GM23338 (cell line): ENCODE measurements around the gene PYGB. TPM values are rescaled to one million over a fixed set of nuclear protein-coding genes. Genes with fewer than 3 reads are reported as not detected.

ENCODE experiments used
- ATAC-seq: fragments of 200-7000 bp; cut with Tn5 transposase; 3 replicates; pipeline ENCODE4 v1.9.1; 2020
- DNase-seq: peaks from one replicate; pipeline ENCODE4 v3.0.0-alpha.2; 2015; ENCODE audit warnings: low spot score
- H2AFZ ChIP-seq: fragments of 200-600 bp; sonication (generic); 2 replicates; pipeline ENCODE4 v1.8.0; 2016; ENCODE audit warnings: antibody characterized with exemption, mild to moderate bottlenecking, moderate library complexity
- H3F3A ChIP-seq: fragments of 200-600 bp; sonication (generic); replicated peaks from 2 replicates; pipeline ENCODE4 v1.8.0; 2017; ENCODE audit warnings: antibody characterized with exemption, mixed run types, low read depth
- H3K27ac ChIP-seq: fragments of 200-600 bp; sonication (generic); 2 replicates; pipeline ENCODE4 v1.6.1; 2016; ENCODE audit warnings: low read depth
- H3K27me3 ChIP-seq: fragments of 200-600 bp; sonication (generic); 2 replicates; pipeline ENCODE4 v1.8.0; 2016; ENCODE audit warnings: mild to moderate bottlenecking, mixed run types, moderate library complexity; ENCODE audit not compliant: insufficient read depth
- H3K36me3 ChIP-seq: fragments of 200-600 bp; sonication (generic); 2 replicates; pipeline ENCODE4 v1.8.0; 2016; ENCODE audit warnings: mild to moderate bottlenecking; ENCODE audit not compliant: insufficient read depth
- H3K4me1 ChIP-seq: fragments of 200-600 bp; sonication (generic); 2 replicates; pipeline ENCODE4 v1.8.0; 2016; ENCODE audit warnings: mild to moderate bottlenecking, moderate library complexity; ENCODE audit not compliant: insufficient read depth
- H3K4me2 ChIP-seq: fragments of 200-600 bp; sonication (generic); 2 replicates; pipeline ENCODE4 v1.7.1; 2017; ENCODE audit warnings: mixed run types
- H3K4me3 ChIP-seq: fragments of 200-600 bp; sonication (generic); 2 replicates; pipeline ENCODE4 v1.6.1; 2016; ENCODE audit warnings: mixed run types
- H3K79me2 ChIP-seq: fragments of 200-600 bp; sonication (generic); replicated peaks from 2 replicates; pipeline ENCODE4 v1.8.0; 2017; ENCODE audit warnings: mild to moderate bottlenecking; ENCODE audit not compliant: insufficient read depth
- H3K9me2 ChIP-seq: fragments of 200-600 bp; sonication (generic); 2 replicates; pipeline ENCODE4 v1.8.0; 2017; ENCODE audit not compliant: insufficient read depth
- H4K20me1 ChIP-seq: fragments of 200-600 bp; sonication (generic); replicated peaks from 2 replicates; pipeline ENCODE4 v1.8.0; 2017; ENCODE audit warnings: mild to moderate bottlenecking; ENCODE audit not compliant: insufficient read depth
- H3K27ac Mint-ChIP-seq: 2 replicates; pipeline ENCODE4 v1.8.0; 2020; ENCODE audit warnings: inconsistent platforms, mild to moderate bottlenecking, moderate library complexity, mixed read lengths
- H3K27me3 Mint-ChIP-seq: 3 replicates; pipeline ENCODE4 v1.8.0; 2022; ENCODE audit warnings: low read depth, mild to moderate bottlenecking, moderate library complexity, mixed read lengths, inconsistent platforms; ENCODE audit not compliant: insufficient read depth, poor library complexity
- H3K36me3 Mint-ChIP-seq: 3 replicates; pipeline ENCODE4 v1.8.0; 2021; ENCODE audit warnings: low read depth, mild to moderate bottlenecking, inconsistent platforms, moderate library complexity, mixed read lengths
- H3K4me1 Mint-ChIP-seq: 3 replicates; pipeline ENCODE4 v1.8.0; 2020; ENCODE audit warnings: mild to moderate bottlenecking, inconsistent platforms, mixed read lengths
- H3K4me3 Mint-ChIP-seq: 3 replicates; pipeline ENCODE4 v1.8.0; 2021; ENCODE audit warnings: moderate library complexity, mild to moderate bottlenecking, inconsistent platforms, mixed read lengths
- H3K9me3 Mint-ChIP-seq: 3 replicates; pipeline ENCODE4 v1.8.0; 2020; ENCODE audit warnings: moderate library complexity, mild to moderate bottlenecking, inconsistent platforms, mixed read lengths
- REST ChIP-seq: IDR thresholded peaks from one replicate; pipeline ENCODE4 v1.6.1; 2018; ENCODE audit warnings: antibody characterized with exemption; ENCODE audit not compliant: unreplicated experiment
- ZNF462 ChIP-seq: fragments of 250-450 bp; sonication (Bioruptor Pico); IDR thresholded peaks from 2 replicates; pipeline ENCODE4 v1.5.0; 2020; ENCODE audit warnings: mild to moderate bottlenecking, moderate library complexity
- polyA plus RNA-seq: library from polyadenylated mRNA; unstranded; fragments of >200 nt; fragmentation: Nextera tagmentation; extraction: Ambion mirVana; gene quantifications from 2 replicates; pipeline ENCODE4 v1.2.1, GENCODE V29; 2016
- total RNA-seq: library from RNA; depleted of rRNA; stranded (reverse); fragments of >200 nt; shearing (Covaris generic); gene quantifications from 2 replicates; pipeline ENCODE4 v1.2.3, GENCODE V29; 2014

PYGB gene
- total and polyA plus RNA-seq, 2 experiments from 2014 or later: 15.6 to 64.0 TPM

DNA sequence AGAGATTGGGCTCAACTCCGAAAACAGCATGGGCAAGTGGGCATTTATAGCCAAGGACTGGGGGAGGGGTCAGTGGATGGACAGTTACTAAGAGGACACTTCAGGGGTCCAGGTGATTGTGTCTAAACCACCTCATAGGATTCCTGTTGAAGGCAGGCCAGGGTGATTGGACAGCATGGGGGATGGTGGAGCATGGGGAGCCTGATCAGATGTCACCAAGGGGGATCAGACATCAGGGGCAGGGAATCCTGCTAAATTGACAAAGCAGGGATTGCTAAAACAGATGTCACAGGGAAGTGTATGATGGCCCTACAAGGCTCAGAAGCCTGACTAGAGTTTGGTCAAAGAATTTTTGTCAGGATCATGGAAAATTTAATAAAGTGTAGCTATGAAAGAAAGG is 2.4 kb upstream of the PYGB start (continued):
- no peak for TF ChIP-seq ZNF462 (CRISPR knock-in tag)

DNA sequence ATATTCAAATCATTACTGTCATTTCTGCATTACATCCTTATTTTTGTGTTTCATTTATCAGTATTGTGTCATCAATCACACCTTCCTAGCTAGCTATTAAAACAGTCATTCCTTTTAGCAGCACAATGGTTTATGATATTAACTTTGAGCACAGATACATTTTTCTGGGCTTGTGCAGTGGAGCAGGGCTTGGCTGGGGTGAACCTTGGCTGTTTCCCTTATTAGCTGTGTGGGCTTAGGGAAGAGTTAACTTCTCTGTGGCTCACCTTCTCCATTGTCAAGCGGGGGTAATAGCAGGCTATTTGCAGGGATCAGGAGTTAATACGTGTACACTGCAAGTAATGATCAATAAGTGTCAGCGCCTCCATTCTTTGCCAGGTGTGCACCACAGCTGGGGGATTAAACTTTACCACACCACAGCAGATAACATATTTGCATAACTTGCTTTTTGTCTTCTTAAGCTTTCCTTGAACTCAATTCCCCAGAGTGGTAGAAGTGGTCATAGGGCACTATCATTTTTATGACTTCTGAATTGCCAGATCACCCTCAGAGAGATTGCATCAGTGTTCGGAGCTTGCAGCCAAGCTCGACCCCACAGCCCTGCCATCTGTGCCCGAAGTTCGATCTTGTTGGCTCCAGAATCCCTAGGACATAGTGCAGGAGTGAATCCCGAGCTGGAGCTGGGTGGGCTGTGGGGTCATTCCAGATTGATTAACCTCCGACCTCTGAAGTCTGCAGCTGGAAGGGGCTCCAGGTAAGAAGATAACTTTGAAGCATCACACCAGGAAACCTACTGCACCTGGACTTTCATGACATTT is 1.5 kb upstream of the PYGB start:
- Histone ChIP-seq H3K36me3 (no peaks in the 10 kb centered on the region), H3K79me2 (peaks cover 27% of the 10 kb centered on the region), H3F3A (0 out of 2 replicates have a peak, but pooled peaks cover 7% of the 10 kb centered on the region), H3K27ac (no peak overlapping the region), H4K20me1 (peaks cover 19% of the 10 kb centered on the region; the same call in 1 of the 2 replicates), H3K9me2 (no peaks in the 10 kb centered on the region), H3K4me1 (peaks cover 18% of the 10 kb centered on the region), H3K27me3 (peaks cover 11% of the 10 kb centered on the region; the same call in 1 of the 2 replicates), H2AFZ (peak overlapping the region; percentile 99), H3K4me2 (peak overlapping the region; percentile 96), H3K4me3 (peak overlapping the region; percentile 93)
- H3K9me3 Mint-ChIP-seq: no peaks in the 10 kb centered on the region; the same call in 2 of the 3 replicates
- peak overlapping the region; percentile 88 for H3K4me3 Mint-ChIP-seq
- H3K27ac Mint-ChIP-seq: no peak overlapping the region
- peaks cover 3% of the 10 kb centered on the region; the same call in 2 of the 3 replicates for H3K36me3 Mint-ChIP-seq
- peaks cover 47% of the 10 kb centered on the region for H3K4me1 Mint-ChIP-seq
- DNase-seq: no peak
- ATAC-seq: no peak
- no peak for TF ChIP-seq REST
- peaks cover 19% of the 10 kb centered on the region for H3K27me3 Mint-ChIP-seq
